RWPE1 (cell line): ENCODE results near the gene AFM.
"Not testable (repeated sequence)": the region's sequence is repeated elsewhere in the genome, so short reads cannot be mapped to it uniquely, and the experiment has no call there.

Experiments
- CTCF ChIA-PET: fragments of 350-600 bp; sonication (Branson Sonifier 250); formaldehyde crosslinking; extraction: SDS; loops from one replicate; lab custom pipeline; 2021; lab: Yijun Ruan, JAX
- POLR2A ChIA-PET: fragments of 400-600 bp; formaldehyde crosslinking; extraction: SDS; loops from one replicate; lab custom pipeline; 2020; ENCODE audit warnings: antibody characterized with exemption; ENCODE audit not compliant: low non-redundant PET; lab: Yijun Ruan, JAX
- DNase-seq: peaks from one replicate; pipeline ENCODE4 v3.0.0; 2012; ENCODE audit warnings: low spot score
- H3K27ac ChIP-seq: fragments of 450-650 bp; 2 replicates; pipeline ENCODE4 v1.5.1; 2017
- TF ChIP-seq, protein P1 (sequence below): fragments of 450-650 bp; conservative IDR thresholded peaks from 2 replicates; pipeline ENCODE4 v1.5.1; 2017; ENCODE audit warnings: low read depth, mild to moderate bottlenecking

AFM gene

GRCh38 chr4:73538162-73538561 is 56.6 kb downstream of the AFM start:
- TF ChIP-seq, protein P1, sequence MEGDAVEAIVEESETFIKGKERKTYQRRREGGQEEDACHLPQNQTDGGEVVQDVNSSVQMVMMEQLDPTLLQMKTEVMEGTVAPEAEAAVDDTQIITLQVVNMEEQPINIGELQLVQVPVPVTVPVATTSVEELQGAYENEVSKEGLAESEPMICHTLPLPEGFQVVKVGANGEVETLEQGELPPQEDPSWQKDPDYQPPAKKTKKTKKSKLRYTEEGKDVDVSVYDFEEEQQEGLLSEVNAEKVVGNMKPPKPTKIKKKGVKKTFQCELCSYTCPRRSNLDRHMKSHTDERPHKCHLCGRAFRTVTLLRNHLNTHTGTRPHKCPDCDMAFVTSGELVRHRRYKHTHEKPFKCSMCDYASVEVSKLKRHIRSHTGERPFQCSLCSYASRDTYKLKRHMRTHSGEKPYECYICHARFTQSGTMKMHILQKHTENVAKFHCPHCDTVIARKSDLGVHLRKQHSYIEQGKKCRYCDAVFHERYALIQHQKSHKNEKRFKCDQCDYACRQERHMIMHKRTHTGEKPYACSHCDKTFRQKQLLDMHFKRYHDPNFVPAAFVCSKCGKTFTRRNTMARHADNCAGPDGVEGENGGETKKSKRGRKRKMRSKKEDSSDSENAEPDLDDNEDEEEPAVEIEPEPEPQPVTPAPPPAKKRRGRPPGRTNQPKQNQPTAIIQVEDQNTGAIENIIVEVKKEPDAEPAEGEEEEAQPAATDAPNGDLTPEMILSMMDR: no peak
- no peak for DNase-seq
- ChIA-PET CTCF (no interaction called here), POLR2A (no interaction called here)
- no peak overlapping the region for H3K27ac ChIP-seq

- POLR2A ChIA-PET: no interaction called here
- TF ChIP-seq, protein P1: no peak
These were observed 57.8 kb downstream of the AFM start for GRCh38 chr4:73539386-73539785.

GRCh38 chr4:73540826-73541225 is 59.3 kb downstream of the AFM start:
- ChIA-PET POLR2A (no interaction called here), CTCF (no interaction called here)
- TF ChIP-seq, protein P1: no peak
- no peak overlapping the region for H3K27ac ChIP-seq
- DNase-seq: no peak

More at GRCh38 chr4:73539386-73539785, 57.8 kb downstream of the AFM start:
- no peak overlapping the region for H3K27ac ChIP-seq
- no peak for DNase-seq
- CTCF ChIA-PET: no interaction called here

DNA sequence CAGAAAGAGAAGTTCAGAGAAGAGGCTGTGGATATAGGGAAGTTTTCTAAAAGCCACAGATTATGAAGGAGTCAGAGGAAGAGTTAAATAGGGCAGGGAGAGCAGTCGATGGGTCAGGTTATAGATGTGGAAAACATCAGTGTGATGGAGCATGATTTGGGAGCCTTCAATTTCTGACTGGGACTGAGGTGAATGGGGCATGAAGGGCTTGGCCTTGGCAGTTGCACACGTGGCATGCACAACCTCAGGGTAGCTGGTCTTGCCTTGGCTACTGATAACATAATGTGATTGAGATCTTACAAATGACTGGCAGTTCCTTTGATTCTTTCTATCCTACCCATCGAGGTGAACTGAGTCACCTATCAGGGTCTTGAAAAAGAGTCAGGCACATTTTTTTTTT is 59.7 kb downstream of the AFM start:
- ChIA-PET POLR2A (no interaction called here), CTCF (no interaction called here)
- no peak overlapping the region for H3K27ac ChIP-seq

DNA sequence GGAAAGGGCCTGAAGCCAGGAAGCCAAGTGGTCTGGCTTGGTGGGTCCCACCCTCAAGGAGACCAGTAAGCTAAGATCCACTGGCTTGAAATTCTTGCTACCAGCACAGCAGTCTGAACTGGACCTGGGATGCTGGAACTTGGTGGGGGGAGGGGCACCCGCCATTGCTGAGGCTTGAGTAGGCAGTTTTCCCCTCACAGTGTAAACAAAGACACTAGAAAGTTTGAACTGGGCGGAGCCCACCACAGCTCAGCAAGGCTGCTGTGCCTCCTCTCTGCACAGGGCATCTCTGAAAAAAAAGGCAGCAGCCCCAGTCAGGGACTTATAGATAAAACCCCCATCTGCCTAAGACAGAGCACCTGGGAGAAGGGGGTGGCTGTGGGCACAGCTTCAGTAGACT is 63.1 kb downstream of the AFM start:
- no peak overlapping the region for H3K27ac ChIP-seq
- CTCF ChIA-PET: no interaction called here
- TF ChIP-seq, protein P1: no peak
- no peak for DNase-seq
- POLR2A ChIA-PET: no interaction called here

More for the DNA sequence above, 59.7 kb downstream of the AFM start:
- DNase-seq: no peak
- TF ChIP-seq, protein P1: no peak

DNA sequence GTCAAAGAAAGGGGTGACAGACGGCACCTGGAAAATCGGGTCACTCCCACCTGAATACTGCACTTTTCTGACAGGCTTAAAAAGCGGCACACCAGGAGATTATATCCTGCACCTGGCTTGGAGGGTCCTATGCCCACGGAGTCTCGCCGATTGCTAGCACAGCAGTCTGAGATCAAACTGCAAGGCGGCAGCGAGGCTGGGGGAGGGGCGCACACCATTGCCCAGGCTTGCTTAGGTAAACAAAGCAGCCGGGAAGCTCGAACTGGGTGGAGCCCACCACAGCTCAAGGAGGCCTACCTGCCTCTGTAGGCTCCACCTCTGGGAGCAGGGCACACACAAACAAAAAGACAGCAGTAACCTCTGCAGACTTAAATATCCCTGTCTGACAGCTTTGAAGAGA is 69.3 kb downstream of the AFM start:
- POLR2A ChIA-PET, CTCF ChIA-PET, H3K27ac ChIP-seq, DNase-seq: not testable (repeated sequence)
